HCT116 (cell line): ENCODE data around the gene ABL2.

ENCODE experiments used
- EZH2phosphoT487 ChIP-seq: fragments of 200-600 bp; IDR thresholded peaks from 2 replicates; pipeline ENCODE4 v1.6.1; 2018; ENCODE audit warnings: antibody characterized with exemption, borderline replicate concordance
- POLR2AphosphoS5 ChIP-seq: IDR thresholded peaks from 2 replicates; pipeline ENCODE4 v1.6.1; 2011; ENCODE audit warnings: mild to moderate bottlenecking, low read depth, low read length, moderate library complexity
- RAD21 ChIP-seq: IDR thresholded peaks from 2 replicates; pipeline ENCODE4 v1.6.1; 2012; ENCODE audit warnings: low read depth, mild to moderate bottlenecking
- YY1 ChIP-seq: IDR thresholded peaks from 2 replicates; pipeline ENCODE4 v1.6.1; 2011; ENCODE audit warnings: low read length, low read depth, moderate library complexity, mild to moderate bottlenecking; ENCODE audit not compliant: insufficient replicate concordance; ENCODE audit errors: extremely low read depth
- TF ChIP-seq, protein P1 (sequence below), 3 experiments: fragments of 200-600 bp in 1 of 3; sonication (generic) in 1 of 3; IDR thresholded peaks in 2 of 3; conservative IDR thresholded peaks in 1 of 3; 2 replicates each; pipeline ENCODE4 v1.5.1; 2012 to 2017; ENCODE audit warnings: low read depth in 2 of 3, low read length in 2 of 3, antibody characterized with exemption in 1 of 3, borderline replicate concordance in 1 of 3, control low read depth in 1 of 3, mild to moderate bottlenecking in 1 of 3, mixed read lengths in 1 of 3, mixed run types in 1 of 3, moderate library complexity in 1 of 3; ENCODE audit not compliant: insufficient read depth in 1 of 3

DNA sequence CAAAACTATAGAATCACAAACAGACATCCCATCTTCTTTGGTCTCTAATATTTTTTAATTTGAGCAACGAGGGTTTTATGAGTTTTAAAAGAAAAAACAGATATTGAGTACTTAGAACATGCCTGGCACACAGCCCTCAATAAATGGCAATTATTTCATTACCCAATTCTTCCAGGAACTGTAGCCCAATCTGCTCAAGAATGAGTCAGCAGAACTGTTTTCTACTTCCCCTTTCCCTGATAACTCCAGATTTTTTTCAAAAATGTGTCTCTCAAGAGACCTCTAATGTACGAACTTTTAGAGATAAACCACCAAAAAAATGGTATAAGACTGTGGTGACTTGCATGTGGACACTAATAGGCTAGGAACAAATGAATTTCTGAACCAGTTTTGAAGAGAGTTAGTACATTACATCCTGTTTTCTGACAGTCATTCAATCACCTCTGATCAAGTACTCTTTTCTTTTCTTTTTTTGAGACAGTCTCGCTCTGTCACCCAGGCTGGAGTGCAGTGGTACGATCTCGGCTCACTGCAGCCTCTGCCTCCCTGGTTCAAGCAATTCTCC lies 11.5 kb downstream of the ABL2 start:
- TF ChIP-seq RAD21 (no peak), POLR2AphosphoS5 (no peak), YY1 (no peak), EZH2phosphoT487 (no peak)
- TF ChIP-seq, protein P1, sequence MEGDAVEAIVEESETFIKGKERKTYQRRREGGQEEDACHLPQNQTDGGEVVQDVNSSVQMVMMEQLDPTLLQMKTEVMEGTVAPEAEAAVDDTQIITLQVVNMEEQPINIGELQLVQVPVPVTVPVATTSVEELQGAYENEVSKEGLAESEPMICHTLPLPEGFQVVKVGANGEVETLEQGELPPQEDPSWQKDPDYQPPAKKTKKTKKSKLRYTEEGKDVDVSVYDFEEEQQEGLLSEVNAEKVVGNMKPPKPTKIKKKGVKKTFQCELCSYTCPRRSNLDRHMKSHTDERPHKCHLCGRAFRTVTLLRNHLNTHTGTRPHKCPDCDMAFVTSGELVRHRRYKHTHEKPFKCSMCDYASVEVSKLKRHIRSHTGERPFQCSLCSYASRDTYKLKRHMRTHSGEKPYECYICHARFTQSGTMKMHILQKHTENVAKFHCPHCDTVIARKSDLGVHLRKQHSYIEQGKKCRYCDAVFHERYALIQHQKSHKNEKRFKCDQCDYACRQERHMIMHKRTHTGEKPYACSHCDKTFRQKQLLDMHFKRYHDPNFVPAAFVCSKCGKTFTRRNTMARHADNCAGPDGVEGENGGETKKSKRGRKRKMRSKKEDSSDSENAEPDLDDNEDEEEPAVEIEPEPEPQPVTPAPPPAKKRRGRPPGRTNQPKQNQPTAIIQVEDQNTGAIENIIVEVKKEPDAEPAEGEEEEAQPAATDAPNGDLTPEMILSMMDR (IDR thresholded peaks at IDR 0.05 in 2 of 3, conservative IDR thresholded peaks at IDR 0.05 in 1 of 3; ENCODE audit: borderline replicate concordance in 1 of 3, insufficient read depth in 1 of 3, low read depth in 2 of 3, low read length in 2 of 3): no peak
